IMR-90 (cell line): ENCODE measurements around the gene FOXN3. TPM values are rescaled to one million over a fixed set of nuclear protein-coding genes. Genes with fewer than 3 reads are reported as not detected.

Experiments used
- ATAC-seq: fragments of 200-7000 bp; cut with Tn5 transposase; 2 replicates; pipeline ENCODE4 v1.9.1; 2020; ENCODE audit warnings: low read depth, mild to moderate bottlenecking, moderate library complexity
- BruUV-seq: library from RNA; stranded (reverse); fragments of 400-500 nt; replicated peaks from 2 replicates; lab custom pipeline; 2021; lab: Mats Ljungman, UMichigan
- CTCF ChIA-PET: fragments of 300-600 bp; formaldehyde crosslinking; extraction: SDS; loops from one replicate; lab custom pipeline; 2021; ENCODE audit warnings: antibody characterized with exemption; lab: Yijun Ruan, JAX
- POLR2A ChIA-PET: fragments of 300-600 bp; sonication (Branson Sonifier 250); formaldehyde crosslinking; loops from one replicate; lab custom pipeline; 2022; ENCODE audit warnings: antibody characterized with exemption; ENCODE audit not compliant: unreplicated experiment; lab: Charles Lee
- DNase-seq: peaks from one replicate; pipeline ENCODE4 v3.0.0; 2013
- H2AFZ ChIP-seq: replicated peaks from 2 replicates; pipeline ENCODE3; 2013; ENCODE audit warnings: low read length, mild to moderate bottlenecking; ENCODE audit not compliant: poor library complexity
- H2AK5ac ChIP-seq: 2 replicates; pipeline ENCODE4 v1.6.1; 2013; ENCODE audit warnings: low read depth, low read length, inconsistent platforms
- H2AK9ac ChIP-seq: replicated peaks from 2 replicates; pipeline ENCODE3; 2013; ENCODE audit warnings: mild to moderate bottlenecking, low read depth, low read length, moderate library complexity; ENCODE audit not compliant: poor library complexity
- H2BK120ac ChIP-seq: 2 replicates; pipeline ENCODE4 v1.6.1; 2013; ENCODE audit warnings: low read depth, low read length, inconsistent platforms
- H2BK15ac ChIP-seq: 3 replicates; pipeline ENCODE4 v1.6.1; 2013; ENCODE audit warnings: low read depth, low read length, inconsistent platforms
- H2BK20ac ChIP-seq: 2 replicates; pipeline ENCODE4 v1.6.1; 2013; ENCODE audit warnings: low read depth, mild to moderate bottlenecking, inconsistent platforms, low read length, moderate library complexity
- H2BK5ac ChIP-seq: 2 replicates; pipeline ENCODE4 v1.6.1; 2013; ENCODE audit warnings: mild to moderate bottlenecking, low read depth, low read length, inconsistent platforms; ENCODE audit not compliant: poor library complexity, severe bottlenecking
- H3K14ac ChIP-seq: replicated peaks from 2 replicates; pipeline ENCODE4 v1.6.1; 2013; ENCODE audit warnings: low read depth, low read length, inconsistent platforms
- H3K18ac ChIP-seq: 2 replicates; pipeline ENCODE4 v1.6.1; 2013; ENCODE audit warnings: low read depth, low read length, control low read depth
- H3K23ac ChIP-seq: 2 replicates; pipeline ENCODE4 v1.6.1; 2013; ENCODE audit warnings: low read depth, low read length, inconsistent platforms
- H3K27ac ChIP-seq: 2 replicates; pipeline ENCODE4 v1.5.1; 2013; ENCODE audit warnings: mild to moderate bottlenecking, control low read depth, low read length; ENCODE audit not compliant: insufficient read depth
- H3K27me3 ChIP-seq: 2 replicates; pipeline ENCODE4 v1.6.1; 2013; ENCODE audit warnings: low read length; ENCODE audit not compliant: control insufficient read depth, insufficient read depth
- H3K36me3 ChIP-seq: 2 replicates; pipeline ENCODE4 v1.6.1; 2013; ENCODE audit warnings: low read length, mixed read lengths; ENCODE audit not compliant: control insufficient read depth, insufficient read depth
- H3K4ac ChIP-seq: 2 replicates; pipeline ENCODE4 v1.6.1; 2013; ENCODE audit warnings: low read depth, low read length, inconsistent platforms
- H3K4me1 ChIP-seq: 2 replicates; pipeline ENCODE4 v1.6.1; 2013; ENCODE audit warnings: low read length, mixed read lengths; ENCODE audit not compliant: control insufficient read depth, insufficient read depth
- H3K4me2 ChIP-seq: 2 replicates; pipeline ENCODE4 v1.6.1; 2013; ENCODE audit warnings: low read depth, mild to moderate bottlenecking, control low read depth, low read length, moderate library complexity
- H3K4me3 ChIP-seq: 2 replicates; pipeline ENCODE4 v1.5.1; 2013; ENCODE audit warnings: low read depth, mild to moderate bottlenecking, control low read depth, low read length, moderate library complexity; ENCODE audit not compliant: insufficient read depth
- H3K56ac ChIP-seq: 2 replicates; pipeline ENCODE4 v1.6.1; 2013; ENCODE audit warnings: low read length, inconsistent platforms; ENCODE audit not compliant: insufficient read depth; ENCODE audit errors: extremely low read depth
- H3K79me1 ChIP-seq, 2 experiments: 2 replicates each; pipeline ENCODE4 v1.6.1; 2013; ENCODE audit warnings: low read length in 2 of 2, inconsistent platforms in 1 of 2, low read depth in 1 of 2
- H3K9ac ChIP-seq: 2 replicates; pipeline ENCODE4 v1.6.1; 2013; ENCODE audit warnings: low read depth, low read length, control low read depth
- H3K9me1 ChIP-seq: 2 replicates; pipeline ENCODE4 v1.6.1; 2013; ENCODE audit warnings: low read length, inconsistent platforms; ENCODE audit not compliant: insufficient read depth
- H3K9me3 ChIP-seq: 2 replicates; pipeline ENCODE4 v1.6.1; 2013; ENCODE audit warnings: low read length; ENCODE audit not compliant: control insufficient read depth, insufficient read depth
- H4K20me1 ChIP-seq: 2 replicates; pipeline ENCODE4 v1.6.1; 2013; ENCODE audit warnings: low read length, inconsistent platforms; ENCODE audit not compliant: insufficient read depth
- H4K5ac ChIP-seq: 2 replicates; pipeline ENCODE4 v1.6.1; 2013; ENCODE audit warnings: mild to moderate bottlenecking, low read depth, low read length, control low read depth
- H4K8ac ChIP-seq, 2 experiments: 2 replicates each; pipeline ENCODE4 v1.6.1; 2013; ENCODE audit warnings: low read depth in 2 of 2, low read length in 2 of 2, control low read depth in 1 of 2, inconsistent platforms in 1 of 2
- H4K91ac ChIP-seq: 2 replicates; pipeline ENCODE4 v1.6.1; 2013; ENCODE audit warnings: low read depth, low read length, inconsistent platforms; ENCODE audit not compliant: insufficient read depth
- BHLHE40 ChIP-seq: fragments of 150-350 bp; IDR thresholded peaks from 2 replicates; pipeline ENCODE4 v1.6.1; 2016; ENCODE audit warnings: mild to moderate bottlenecking, low read depth, low read length
- CEBPB ChIP-seq: IDR thresholded peaks from 2 replicates; pipeline ENCODE4 v1.6.1; 2012; ENCODE audit warnings: low read depth, low read length, improper control_type of control experiment
- CHD1 ChIP-seq: IDR thresholded peaks from 2 replicates; pipeline ENCODE4 v1.6.1; 2012; ENCODE audit warnings: low read depth, low read length, improper control_type of control experiment
- ELK1 ChIP-seq: fragments of 150-350 bp; IDR thresholded peaks from 2 replicates; pipeline ENCODE4 v1.6.1; 2016; ENCODE audit warnings: low read depth, mild to moderate bottlenecking, low read length, moderate library complexity, borderline replicate concordance
- FOS ChIP-seq: fragments of 150-350 bp; IDR thresholded peaks from 2 replicates; pipeline ENCODE4 v1.6.1; 2016; ENCODE audit warnings: low read depth, low read length
- MAFK ChIP-seq: IDR thresholded peaks from 2 replicates; pipeline ENCODE4 v1.6.1; 2012; ENCODE audit warnings: low read depth, low read length, improper control_type of control experiment
- MAZ ChIP-seq: IDR thresholded peaks from 2 replicates; pipeline ENCODE4 v1.6.1; 2012; ENCODE audit warnings: low read depth, mild to moderate bottlenecking, low read length, improper control_type of control experiment, moderate library complexity, borderline replicate concordance
- MXI1 ChIP-seq: IDR thresholded peaks from 2 replicates; pipeline ENCODE4 v1.6.1; 2012; ENCODE audit warnings: low read depth, mild to moderate bottlenecking, low read length, moderate library complexity, borderline replicate concordance
- NFE2L2 ChIP-seq: fragments of 150-350 bp; IDR thresholded peaks from 2 replicates; pipeline ENCODE4 v1.6.1; 2016; ENCODE audit warnings: low read depth, mild to moderate bottlenecking, low read length
- POLR2A ChIP-seq: IDR thresholded peaks from 2 replicates; pipeline ENCODE4 v1.6.1; 2012; ENCODE audit warnings: mild to moderate bottlenecking, low read depth, low read length
- RAD21 ChIP-seq: IDR thresholded peaks from 2 replicates; pipeline ENCODE4 v1.6.1; 2012; ENCODE audit warnings: low read length, improper control_type of control experiment
- RCOR1 ChIP-seq: IDR thresholded peaks from 2 replicates; pipeline ENCODE4 v1.6.1; 2012; ENCODE audit warnings: mild to moderate bottlenecking, low read length, improper control_type of control experiment; ENCODE audit not compliant: insufficient replicate concordance
- RFX5 ChIP-seq: IDR thresholded peaks from 2 replicates; pipeline ENCODE4 v1.8.0; 2012; ENCODE audit warnings: low read depth, mild to moderate bottlenecking, low read length, moderate library complexity
- SMC3 ChIP-seq: fragments of 150-350 bp; IDR thresholded peaks from 2 replicates; pipeline ENCODE4 v1.6.1; 2016; ENCODE audit warnings: low read depth, mild to moderate bottlenecking, antibody characterized with exemption, low read length, moderate library complexity
- WGBS, 2 experiments: methylation state at CpG; one replicate each; pipeline versions ENCODE4 v1.1.5 to v1.1.7; 2013; ENCODE audit warnings: missing lambda C conversion rate in 2 of 2; ENCODE audit not compliant: insufficient read length in 1 of 2; ENCODE audit errors: extremely low coverage in 2 of 2; 5-methylcytosine and 5-hydroxymethylcytosine counted together
- dilution Hi-C: fragments of 300-500 bp; cut with HindIII; formaldehyde crosslinking; loops from one replicate; pipeline ENCODE4 v1.14.3; 2018; ENCODE audit warnings: low sequenced_read_pairs; ENCODE audit not compliant: unreplicated experiment
- in situ Hi-C: fragments of 300-500 bp; cut with MboI; formaldehyde crosslinking; loops from 3 replicates; pipeline ENCODE4 v1.14.3; 2019; ENCODE audit warnings: low sequenced_read_pairs, inconsistent platforms, mixed read lengths
- intact Hi-C: fragments of 100-400 bp; cut with micrococcal nuclease; formaldehyde crosslinking; loops from 2 replicates; pipeline ENCODE4 v1.10.0; 2022
- polyA plus RNA-seq, 3 experiments: library from polyadenylated mRNA; depleted of rRNA; stranded (reverse); fragments of >200 nt; gene quantifications; 2 replicates each; pipeline ENCODE4 v1.2.3, GENCODE V29; 2012; ENCODE audit warnings: low replicate concordance in 1 of 3
- total RNA-seq: library from RNA; depleted of rRNA; stranded (reverse); fragments of >200 nt; gene quantifications from 2 replicates; pipeline ENCODE4 v1.2.3, GENCODE V29; 2012
- TF ChIP-seq, protein P1 (sequence below): fragments of 150-350 bp; IDR thresholded peaks from 2 replicates; pipeline ENCODE4 v1.6.1; 2017; ENCODE audit warnings: mild to moderate bottlenecking, antibody characterized with exemption, low read length, low read depth
- TF ChIP-seq, protein P2 (sequence below): conservative IDR thresholded peaks from 2 replicates; pipeline ENCODE4 v1.5.1; 2012; ENCODE audit warnings: mild to moderate bottlenecking, low read depth, low read length, improper control_type of control experiment

Gene FOXN3
- total and polyA plus RNA-seq, 2 of the 4 experiments (the other 2 are of a cell fraction) = 22.6 to 33.7 TPM

GRCh38 chr14:89158701-89159100 lies 258.3 kb downstream of the FOXN3 start:
- POLR2A ChIA-PET = no interaction called here
- in situ Hi-C loops = no loop called here

More at GRCh38 chr14:89158701-89159100, 258.3 kb downstream of the FOXN3 start:
- Histone ChIP-seq H3K9me3 (no peaks in the 10 kb centered on the region), H2AK9ac (no peak overlapping the region), H4K5ac (no peak overlapping the region), H4K20me1 (no peaks in the 10 kb centered on the region; the same call in 1 of the 2 replicates), H3K4me2 (no peak overlapping the region), H2BK20ac (no peak overlapping the region), H3K36me3 (peaks cover 23% of the 10 kb centered on the region), H3K18ac (no peak overlapping the region), H3K14ac (no peak overlapping the region), H2AFZ (no peak overlapping the region), H3K23ac (no peak overlapping the region), H3K56ac (no peak overlapping the region), H3K27me3 (no peaks in the 10 kb centered on the region), H3K79me1 (peaks cover 1 to 7% of the 10 kb centered on the region in 2 experiments; a peak in 2 of 4 replicates), H2BK120ac (no peak overlapping the region), H3K27ac (no peak overlapping the region), H4K8ac (no peak overlapping the region), H3K9me1 (peaks cover 7% of the 10 kb centered on the region; the same call in 1 of the 2 replicates), H3K4ac (no peak overlapping the region), H2BK5ac (no peak overlapping the region), H2AK5ac (no peak overlapping the region), H3K4me1 (no peaks in the 10 kb centered on the region), H4K91ac (no peak overlapping the region), H2BK15ac (no peak overlapping the region), H3K9ac (no peak overlapping the region), H3K4me3 (no peak overlapping the region)
- WGBS, 2 experiments = no CpG with 5 or more reads among the region's 11 CpGs
- no peak for DNase-seq
- CTCF ChIA-PET = no interaction called here
- no peak for TF ChIP-seq RFX5
- TF ChIP-seq CHD1 = no peak
- no peak for TF ChIP-seq MAZ
- no peak for TF ChIP-seq CEBPB
- no peak for TF ChIP-seq MAFK
- TF ChIP-seq SMC3 = no peak
- no peak for TF ChIP-seq RAD21
- TF ChIP-seq, protein P1, sequence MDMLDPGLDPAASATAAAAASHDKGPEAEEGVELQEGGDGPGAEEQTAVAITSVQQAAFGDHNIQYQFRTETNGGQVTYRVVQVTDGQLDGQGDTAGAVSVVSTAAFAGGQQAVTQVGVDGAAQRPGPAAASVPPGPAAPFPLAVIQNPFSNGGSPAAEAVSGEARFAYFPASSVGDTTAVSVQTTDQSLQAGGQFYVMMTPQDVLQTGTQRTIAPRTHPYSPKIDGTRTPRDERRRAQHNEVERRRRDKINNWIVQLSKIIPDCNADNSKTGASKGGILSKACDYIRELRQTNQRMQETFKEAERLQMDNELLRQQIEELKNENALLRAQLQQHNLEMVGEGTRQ = no peak
- TF ChIP-seq POLR2A = no peak
- no peak for TF ChIP-seq BHLHE40
- TF ChIP-seq, protein P2, sequence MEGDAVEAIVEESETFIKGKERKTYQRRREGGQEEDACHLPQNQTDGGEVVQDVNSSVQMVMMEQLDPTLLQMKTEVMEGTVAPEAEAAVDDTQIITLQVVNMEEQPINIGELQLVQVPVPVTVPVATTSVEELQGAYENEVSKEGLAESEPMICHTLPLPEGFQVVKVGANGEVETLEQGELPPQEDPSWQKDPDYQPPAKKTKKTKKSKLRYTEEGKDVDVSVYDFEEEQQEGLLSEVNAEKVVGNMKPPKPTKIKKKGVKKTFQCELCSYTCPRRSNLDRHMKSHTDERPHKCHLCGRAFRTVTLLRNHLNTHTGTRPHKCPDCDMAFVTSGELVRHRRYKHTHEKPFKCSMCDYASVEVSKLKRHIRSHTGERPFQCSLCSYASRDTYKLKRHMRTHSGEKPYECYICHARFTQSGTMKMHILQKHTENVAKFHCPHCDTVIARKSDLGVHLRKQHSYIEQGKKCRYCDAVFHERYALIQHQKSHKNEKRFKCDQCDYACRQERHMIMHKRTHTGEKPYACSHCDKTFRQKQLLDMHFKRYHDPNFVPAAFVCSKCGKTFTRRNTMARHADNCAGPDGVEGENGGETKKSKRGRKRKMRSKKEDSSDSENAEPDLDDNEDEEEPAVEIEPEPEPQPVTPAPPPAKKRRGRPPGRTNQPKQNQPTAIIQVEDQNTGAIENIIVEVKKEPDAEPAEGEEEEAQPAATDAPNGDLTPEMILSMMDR = no peak
- TF ChIP-seq FOS = no peak
- no peak for TF ChIP-seq MXI1
- no peak for TF ChIP-seq RCOR1
- no peak for TF ChIP-seq ELK1
- no peak for TF ChIP-seq NFE2L2
- BruUV-seq = no TSS peak
- dilution Hi-C loops (no loop called here), intact Hi-C loops (no loop called here)
- ATAC-seq = no peak
